Fibroblast of mammary gland (primary cell): Measurements from ENCODE around the gene GPATCH2.
A peak's percentile ranks its signal among the peaks of the same experiment; 100 is the strongest.

ENCODE experiments used
- DNase-seq: peaks from one replicate; pipeline ENCODE4 v3.0.0-alpha.2; 2010; ENCODE audit warnings: low read depth
- H3K4me3 ChIP-seq: 2 replicates; pipeline ENCODE4 v1.5.1; 2011; ENCODE audit warnings: low read depth, mild to moderate bottlenecking, low read length, moderate library complexity; ENCODE audit not compliant: control insufficient read depth
- CTCF ChIP-seq: conservative IDR thresholded peaks from 2 replicates; pipeline ENCODE4 v1.5.1; 2011; ENCODE audit warnings: low read depth, low read length, inconsistent platforms; ENCODE audit not compliant: control insufficient read depth, insufficient read depth

The GPATCH2 gene

GRCh38 chr1:217484871-217485270 lies 146.0 kb downstream of the GPATCH2 start:
- TF ChIP-seq CTCF = no peak
- no peak for DNase-seq
- H3K4me3 ChIP-seq = no peak overlapping the region

- H3K4me3 ChIP-seq = no peak overlapping the region
- peak; percentile 90 for DNase-seq
- TF ChIP-seq CTCF = no peak
Measured at GRCh38 chr1:217482356-217483102, 148.4 kb downstream of the GPATCH2 start.

- no peak overlapping the region for H3K4me3 ChIP-seq
- DNase-seq = no peak
- TF ChIP-seq CTCF = no peak
Measured at GRCh38 chr1:217478450-217478849, 152.4 kb downstream of the GPATCH2 start.

GRCh38 chr1:217472915-217473314 lies 158.0 kb downstream of the GPATCH2 start:
- no peak overlapping the region for H3K4me3 ChIP-seq
- DNase-seq = no peak
- TF ChIP-seq CTCF = no peak

GRCh38 chr1:217471403-217471802 lies 159.5 kb downstream of the GPATCH2 start:
- TF ChIP-seq CTCF = no peak
- no peak overlapping the region for H3K4me3 ChIP-seq
- DNase-seq = no peak

GRCh38 chr1:217469983-217470382 lies 160.9 kb downstream of the GPATCH2 start:
- H3K4me3 ChIP-seq = no peak overlapping the region
- TF ChIP-seq CTCF = no peak
- no peak for DNase-seq

- no peak overlapping the region for H3K4me3 ChIP-seq
- no peak for DNase-seq
- no peak for TF ChIP-seq CTCF
Measured at GRCh38 chr1:217465102-217465501, 165.8 kb downstream of the GPATCH2 start.
